ENCODE measurements around the gene MEIOB.

- no peak for TF ChIP-seq CTCF (IDR thresholded peaks at IDR 0.05; ENCODE audit: poor library complexity)
- TF ChIP-seq EZH2phosphoT487 (IDR thresholded peaks at IDR 0.05; ENCODE audit: low read depth, severe bottlenecking, unreplicated experiment), result no peak
- no peak for TF ChIP-seq EZH2 (IDR thresholded peaks at IDR 0.05; ENCODE audit: borderline replicate concordance)
These were observed 25.5 kb downstream of the MEIOB start for GRCh38 chr16:1846416-1846815.

Measured in hepatocyte (in vitro differentiated cells).